ENCODE results near the gene C11orf24.
"Not testable (repeated sequence)": the region's sequence is repeated elsewhere in the genome, so short reads cannot be mapped to it uniquely, and the experiment has no call there.

Gene C11orf24

GRCh38 chr11:68269414-68270081 lies 2.2 kb downstream of the C11orf24 start:
- DNase-seq = no peak

- no peak for DNase-seq
These were observed 3.9 kb downstream of the C11orf24 start for GRCh38 chr11:68267881-68268240.

GRCh38 chr11:68266936-68267880 lies 4.6 kb downstream of the C11orf24 start:
- DNase-seq = no peak

GRCh38 chr11:68266121-68266891 lies 5.5 kb downstream of the C11orf24 start:
- DNase-seq = peak; percentile 96

GRCh38 chr11:68264741-68265540 lies 6.8 kb downstream of the C11orf24 start:
- DNase-seq = no peak

GRCh38 chr11:68264244-68264643 lies 7.5 kb downstream of the C11orf24 start:
- no peak for DNase-seq

- no peak for DNase-seq
These were observed 8.2 kb downstream of the C11orf24 start for GRCh38 chr11:68263444-68264035.

GRCh38 chr11:68262544-68262827 lies 9.3 kb downstream of the C11orf24 start:
- no peak for DNase-seq

- DNase-seq = no peak
These were observed 9.8 kb downstream of the C11orf24 start for GRCh38 chr11:68261749-68262543.

- no peak for DNase-seq
These were observed 10.8 kb downstream of the C11orf24 start for GRCh38 chr11:68261006-68261405.

- no peak for DNase-seq
These were observed 11.3 kb downstream of the C11orf24 start for GRCh38 chr11:68260484-68260883.

- DNase-seq = no peak
These were observed 12.4 kb downstream of the C11orf24 start for GRCh38 chr11:68259122-68259959.

GRCh38 chr11:68258363-68258765 lies 13.4 kb downstream of the C11orf24 start:
- no peak for DNase-seq

- DNase-seq = peak; percentile 100
These were observed 14.1 kb downstream of the C11orf24 start for GRCh38 chr11:68257477-68258362.

- no peak for DNase-seq
These were observed 15.4 kb downstream of the C11orf24 start for GRCh38 chr11:68256331-68256741.

- no peak for DNase-seq
These were observed 16.2 kb downstream of the C11orf24 start for GRCh38 chr11:68255526-68255925.

- no peak for DNase-seq
These were observed 17.4 kb downstream of the C11orf24 start for GRCh38 chr11:68254421-68254820.

- DNase-seq = no peak
These were observed 20.0 kb downstream of the C11orf24 start for GRCh38 chr11:68251765-68252164.

- not testable (repeated sequence) for DNase-seq
These were observed 26.9 kb downstream of the C11orf24 start for GRCh38 chr11:68244912-68245311.

All from RPMI8226 (cell line).